HS-27A (cell line): Measurements from ENCODE around the gene MYO15A.

Experiments
- DNase-seq: peaks from one replicate; pipeline ENCODE4 v3.0.0-alpha.2; 2012; ENCODE audit warnings: low read depth, missing footprints

MYO15A gene

GRCh38 chr17:18224053-18224386, 115.5 kb downstream of the MYO15A start:
- no peak for DNase-seq

GRCh38 chr17:18224387-18225120, 116.0 kb downstream of the MYO15A start:
- DNase-seq: no peak

- peak; percentile 80 for DNase-seq
Observed at GRCh38 chr17:18225121-18225641, 116.6 kb downstream of the MYO15A start, which contains the start of gene LLGL1. TSS of gene LLGL1 (plus strand) at chr17:18225635. CDS start at chr17:18225683, 48 bp downstream.

- no peak for DNase-seq
Observed at GRCh38 chr17:18225642-18226283, 117.2 kb downstream of the MYO15A start.

GRCh38 chr17:18226284-18226945, 117.9 kb downstream of the MYO15A start:
- no peak for DNase-seq

GRCh38 chr17:18227635-18228034, 119.1 kb downstream of the MYO15A start:
- no peak for DNase-seq

GRCh38 chr17:18228176-18228682, 119.7 kb downstream of the MYO15A start:
- DNase-seq: no peak

- DNase-seq: no peak
Observed at GRCh38 chr17:18229254-18229653, 120.7 kb downstream of the MYO15A start.
